Cerebellar cortex (tissue), 1 donor: Measurements from ENCODE around the gene VAV2.

ENCODE experiments used
- DNase-seq: peaks from one replicate; pipeline ENCODE4 v3.0.0-alpha.2; 2015; ENCODE audit warnings: low spot score

Gene VAV2

GRCh38 chr9:133813749-133814585 is 178.2 kb downstream of the VAV2 start:
- no peak for DNase-seq

- DNase-seq: no peak
Observed at GRCh38 chr9:133812941-133813748, 179.0 kb downstream of the VAV2 start.

- DNase-seq: no peak
Observed at GRCh38 chr9:133812077-133812868, 179.9 kb downstream of the VAV2 start.

- no peak for DNase-seq
Observed at GRCh38 chr9:133811471-133811870, 180.7 kb downstream of the VAV2 start.

GRCh38 chr9:133810556-133811195 is 181.4 kb downstream of the VAV2 start:
- DNase-seq: no peak

- no peak for DNase-seq
Observed at GRCh38 chr9:133809335-133809734, 182.8 kb downstream of the VAV2 start.

GRCh38 chr9:133807818-133808217 is 184.3 kb downstream of the VAV2 start:
- no peak for DNase-seq

- no peak for DNase-seq
Observed at GRCh38 chr9:133807037-133807436, 185.1 kb downstream of the VAV2 start.

- no peak for DNase-seq
Observed at GRCh38 chr9:133806623-133807010, 185.5 kb downstream of the VAV2 start.

- no peak for DNase-seq
Observed at GRCh38 chr9:133805876-133806622, 186.1 kb downstream of the VAV2 start.

- DNase-seq: no peak
Observed at GRCh38 chr9:133804199-133804598, 187.9 kb downstream of the VAV2 start.

- DNase-seq: no peak
Observed at GRCh38 chr9:133803745-133804144, 188.4 kb downstream of the VAV2 start.

GRCh38 chr9:133803028-133803585 is 189.0 kb downstream of the VAV2 start:
- DNase-seq: no peak

GRCh38 chr9:133801739-133802138 is 190.4 kb downstream of the VAV2 start:
- no peak for DNase-seq

- DNase-seq: no peak
Observed at GRCh38 chr9:133800266-133800665, 191.9 kb downstream of the VAV2 start.

GRCh38 chr9:133799716-133800115 is 192.4 kb downstream of the VAV2 start:
- DNase-seq: no peak

- no peak for DNase-seq
Observed at GRCh38 chr9:133799106-133799505, 193.0 kb downstream of the VAV2 start.

- no peak for DNase-seq
Observed at GRCh38 chr9:133798160-133798559, 194.0 kb downstream of the VAV2 start.

- no peak for DNase-seq
Observed at GRCh38 chr9:133797406-133798105, 194.6 kb downstream of the VAV2 start.

GRCh38 chr9:133796562-133796961 is 195.6 kb downstream of the VAV2 start:
- no peak for DNase-seq
